NCI-H345 treated with DMSO at 0.1 percent for 48 hours (cell line): Measurements from ENCODE around the gene SLC17A8.
"Not testable (repeated sequence)": the region's sequence is repeated elsewhere in the genome, so short reads cannot be mapped to it uniquely, and the experiment has no call there.

Source experiments
- DNase-seq: peaks from one replicate; lab custom pipeline; 2025; ENCODE audit not compliant: unreplicated experiment; lab: John Stamatoyannopoulos, UW

Gene SLC17A8

GRCh38 chr12:100422646-100423045, 65.8 kb downstream of the SLC17A8 start:
- DNase-seq: no peak

DNA sequence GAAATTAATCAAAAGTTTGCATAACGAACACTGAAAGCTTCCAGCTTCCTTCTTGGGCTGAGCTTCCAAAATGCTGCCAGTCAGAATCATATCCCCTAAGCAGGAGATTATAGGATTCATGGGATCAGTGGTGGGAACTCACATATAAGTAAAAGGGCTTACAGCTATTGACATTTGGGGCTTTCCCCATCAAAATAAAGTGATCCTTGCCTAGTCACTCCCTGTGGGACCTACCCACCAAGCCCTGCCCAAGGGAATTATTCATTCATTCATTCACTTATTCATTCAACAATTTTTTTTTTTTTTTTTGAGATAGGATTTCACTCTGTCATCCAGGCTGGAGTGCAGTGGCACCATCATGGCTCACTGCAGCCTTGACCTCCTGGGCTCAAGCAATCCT, 69.3 kb downstream of the SLC17A8 start:
- no peak for DNase-seq

DNA sequence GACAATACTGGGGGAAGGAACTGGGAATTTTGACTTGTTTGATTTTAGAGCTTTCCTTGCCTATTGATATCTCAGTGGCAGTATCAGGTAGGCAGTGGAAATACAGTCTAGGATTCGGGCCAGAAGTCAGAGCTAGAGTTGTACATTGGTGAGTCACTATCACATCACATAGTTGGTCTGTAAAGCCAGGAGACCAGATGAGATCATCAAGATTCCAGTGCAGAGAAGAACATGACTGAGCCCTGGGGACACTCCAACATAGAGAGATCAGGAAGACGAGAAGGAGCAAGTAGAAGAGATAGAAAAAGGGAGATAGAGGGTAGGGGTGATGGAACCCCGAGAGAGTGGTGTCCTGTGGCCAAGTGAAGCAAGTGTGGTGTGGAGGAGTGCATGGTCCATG, 70.2 kb downstream of the SLC17A8 start:
- DNase-seq: no peak

DNA sequence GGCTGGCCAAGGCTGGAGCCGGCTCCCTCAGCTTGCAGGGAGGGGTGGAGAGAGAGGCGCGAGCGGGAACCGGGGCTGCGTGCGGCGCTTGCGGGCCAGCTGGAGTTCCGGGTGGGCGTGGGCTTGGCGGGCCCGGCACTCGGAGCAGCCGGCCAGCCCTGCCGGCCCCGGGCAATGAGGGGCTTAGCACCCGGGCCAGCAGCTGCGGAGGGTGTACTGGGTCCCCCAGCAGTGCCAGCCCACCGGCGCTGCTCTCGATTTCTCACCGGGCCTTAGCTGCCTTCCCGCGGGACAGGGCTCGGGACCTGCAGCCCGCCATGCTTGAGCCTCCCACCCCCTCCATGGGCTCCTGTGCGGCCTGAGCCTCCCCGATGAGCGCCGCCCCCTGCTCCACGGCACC, 73.4 kb downstream of the SLC17A8 start:
- not testable (repeated sequence) for DNase-seq

DNA sequence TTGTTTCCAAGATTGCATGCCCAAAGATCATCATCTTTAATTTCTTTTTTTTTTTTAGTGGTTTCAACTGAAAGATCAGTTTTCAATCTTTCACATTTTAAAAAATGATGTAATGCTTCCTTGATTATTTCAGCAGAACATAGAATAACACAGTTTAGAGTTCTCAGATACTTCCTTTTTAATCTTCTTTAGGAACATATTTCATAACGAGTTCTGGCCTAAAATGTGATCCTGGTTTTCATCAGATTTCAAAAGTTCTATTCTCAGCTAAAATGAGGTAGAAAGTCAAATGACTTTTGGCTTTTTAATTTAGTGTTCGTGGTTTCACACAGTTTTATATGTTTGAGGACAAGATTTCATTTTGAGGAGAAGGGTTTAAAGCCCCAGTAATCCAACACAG, 76.8 kb downstream of the SLC17A8 start:
- no peak for DNase-seq

DNA sequence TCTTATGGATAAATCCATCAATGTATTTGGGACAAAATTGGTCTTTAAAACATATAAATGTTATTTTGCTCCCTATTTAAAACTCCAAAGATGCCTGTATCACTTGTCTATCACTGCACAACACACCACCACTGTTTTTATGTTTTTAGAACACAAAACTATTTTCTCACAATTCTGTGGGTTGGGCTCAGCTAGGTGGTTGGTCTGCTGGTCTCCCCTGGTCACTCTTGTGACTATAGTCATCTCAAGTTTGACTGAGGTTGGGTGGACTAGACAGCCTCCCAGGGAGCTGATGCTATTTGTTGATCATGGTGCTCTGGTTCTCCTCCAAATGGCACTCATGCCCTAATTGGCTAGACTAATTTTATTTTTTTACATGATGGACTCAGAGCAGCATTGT, 77.3 kb downstream of the SLC17A8 start:
- DNase-seq: no peak

DNA sequence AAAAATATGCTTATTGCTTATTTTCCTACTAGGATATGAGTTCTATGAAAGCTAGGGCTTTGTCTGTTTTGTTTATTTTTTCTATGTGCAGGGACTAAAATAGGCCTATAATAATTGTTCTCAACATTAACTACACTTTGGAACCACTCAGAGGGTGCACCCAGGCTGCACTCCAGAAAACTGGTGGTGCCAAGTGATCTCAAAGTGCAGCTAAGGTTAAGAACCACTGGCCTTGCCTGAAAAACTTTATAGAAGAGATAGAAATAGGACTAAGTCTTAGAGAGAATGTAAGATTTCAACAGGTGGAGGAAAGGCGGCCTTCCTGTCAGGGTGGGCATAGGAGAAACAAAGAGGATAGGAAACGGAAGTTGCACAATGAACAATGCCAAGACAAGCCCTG, 79.1 kb downstream of the SLC17A8 start:
- no peak for DNase-seq

DNA sequence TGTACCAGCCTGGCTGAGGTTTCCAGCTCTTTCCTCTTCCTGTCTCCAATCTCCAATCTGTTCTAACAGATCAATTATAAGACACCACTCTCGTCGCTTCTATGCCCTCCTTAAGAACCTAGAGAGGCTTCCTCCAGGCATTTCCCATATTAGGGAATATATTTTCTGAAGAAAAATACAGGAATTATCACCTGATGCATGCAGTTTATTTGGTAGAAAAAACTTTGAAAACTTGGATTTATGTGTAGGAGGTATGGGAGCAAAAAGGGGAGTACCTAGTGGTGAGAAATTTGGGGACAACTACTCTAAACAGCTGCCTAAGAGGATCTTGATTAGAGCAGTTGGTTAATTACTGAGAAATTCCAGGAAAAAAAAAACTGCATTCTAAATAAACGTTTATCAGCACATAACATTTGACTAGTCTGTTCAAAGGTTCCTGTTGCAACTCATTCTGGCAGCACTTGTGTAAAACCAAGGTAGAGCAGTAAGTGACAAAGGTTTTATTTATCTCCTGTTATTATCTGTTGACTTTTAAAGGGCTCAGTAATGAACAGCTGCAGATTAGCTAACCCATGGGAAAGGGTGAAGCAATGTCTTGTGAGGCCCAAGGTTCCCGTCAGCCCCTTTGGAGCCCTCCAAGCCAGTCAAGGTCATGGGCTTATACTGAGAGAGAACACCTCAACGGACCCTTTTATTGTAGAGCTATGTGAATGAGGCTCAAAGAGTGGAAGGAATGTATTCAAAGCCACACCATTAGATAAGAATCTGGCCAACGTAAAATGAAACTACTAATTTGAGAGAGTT, 80.4 kb downstream of the SLC17A8 start:
- no peak for DNase-seq

- DNase-seq: no peak
Measured at GRCh38 chr12:100439797-100440196, 82.9 kb downstream of the SLC17A8 start.

DNA sequence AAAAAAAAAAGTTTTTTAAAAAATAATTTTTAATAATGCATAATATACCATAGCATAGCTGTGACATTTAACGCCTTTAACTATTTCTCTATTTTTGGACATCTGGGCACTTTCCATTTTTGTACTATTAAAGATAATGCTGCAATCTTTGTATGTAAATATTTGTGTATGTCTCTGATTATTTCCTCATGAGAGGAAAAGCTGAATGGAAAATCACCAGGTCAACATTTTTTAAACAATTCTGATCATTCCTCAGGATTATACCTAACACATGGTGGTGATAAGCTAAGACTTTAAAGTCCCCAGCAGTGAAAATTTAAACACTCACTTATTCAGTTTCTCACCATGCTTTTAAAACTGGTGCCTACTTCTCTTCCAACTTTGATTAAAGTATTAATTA, 85.5 kb downstream of the SLC17A8 start:
- DNase-seq: no peak

DNA sequence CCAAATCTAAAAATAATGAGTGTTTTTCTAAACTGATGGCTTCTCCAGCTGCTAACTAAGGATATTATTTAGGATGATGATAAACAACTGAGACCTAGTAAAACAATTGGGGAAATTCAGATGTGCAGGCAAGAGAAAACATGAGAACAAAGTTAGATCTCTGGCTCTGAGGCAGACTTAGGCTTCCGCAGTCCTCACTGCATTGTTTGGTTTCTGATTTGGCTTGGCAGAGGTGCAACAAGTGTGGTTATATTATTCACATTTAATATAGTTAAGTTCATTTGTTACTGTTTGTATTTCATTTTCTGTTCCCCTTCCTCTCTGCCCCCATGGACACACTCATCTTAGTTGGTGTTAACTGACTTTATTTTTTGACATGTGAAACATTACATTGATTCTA, 86.6 kb downstream of the SLC17A8 start:
- no peak for DNase-seq

DNA sequence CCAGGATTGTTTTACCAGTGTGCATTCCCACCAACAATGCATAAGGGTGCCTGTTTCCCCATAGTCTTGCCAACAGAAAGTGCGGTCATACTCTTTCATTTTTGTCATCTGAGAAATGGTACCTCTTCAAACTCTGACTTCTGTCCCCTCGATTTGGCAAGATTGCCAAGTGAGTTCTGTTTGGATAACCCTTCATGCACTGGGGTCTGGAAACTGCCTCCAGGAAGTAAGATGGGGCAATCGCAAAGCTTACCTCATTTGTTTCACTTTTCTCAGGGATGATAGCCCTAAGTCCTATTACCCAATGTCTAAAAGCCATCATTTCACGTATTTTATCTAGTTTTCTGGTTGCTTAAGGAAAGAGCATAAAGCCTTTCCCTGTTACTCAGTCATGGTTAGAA, 88.2 kb downstream of the SLC17A8 start:
- DNase-seq: no peak

DNA sequence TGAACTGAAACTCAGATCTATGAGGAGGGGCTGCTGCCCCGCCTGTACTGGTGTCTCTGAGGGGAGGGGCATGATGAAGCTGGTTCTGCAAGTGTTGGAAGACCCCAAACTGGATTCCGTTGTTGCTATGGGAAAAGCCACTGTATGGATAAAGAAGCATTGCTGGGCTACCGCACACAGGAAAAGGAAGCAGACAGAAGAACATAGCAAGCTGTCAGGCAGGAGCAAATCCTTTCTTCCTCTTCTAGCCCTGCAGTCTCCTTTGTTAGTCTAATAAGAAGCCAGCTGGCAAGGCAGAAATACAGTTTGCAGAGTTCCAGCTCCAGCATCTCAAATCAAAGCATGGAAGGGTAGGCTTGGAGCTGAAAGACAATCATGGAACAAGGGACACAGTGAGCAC, 90.5 kb downstream of the SLC17A8 start:
- DNase-seq: no peak

- DNase-seq: no peak
Measured at GRCh38 chr12:100448656-100449055, 91.8 kb downstream of the SLC17A8 start.

DNA sequence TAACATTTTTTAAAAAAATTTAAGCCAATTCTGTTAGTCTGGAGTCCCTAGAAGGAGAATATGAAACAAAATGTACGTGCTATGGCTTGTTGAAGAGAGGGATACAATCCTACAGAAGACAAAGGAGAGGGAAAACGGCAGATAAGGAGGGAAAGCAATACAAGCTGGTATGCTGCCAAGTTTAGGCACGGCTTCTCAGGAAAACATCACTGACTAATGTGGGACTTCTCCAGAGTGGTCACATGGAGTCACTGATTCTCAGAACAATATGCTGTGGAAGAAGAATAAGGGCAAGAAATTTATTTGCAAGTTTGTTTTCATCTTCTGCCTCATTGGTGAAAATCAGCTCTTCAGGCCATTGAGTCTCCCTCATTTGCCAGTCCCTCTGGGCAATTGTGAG, 93.9 kb downstream of the SLC17A8 start:
- peak; percentile 14 for DNase-seq

GRCh38 chr12:100453951-100454350, 97.1 kb downstream of the SLC17A8 start:
- no peak for DNase-seq

DNA sequence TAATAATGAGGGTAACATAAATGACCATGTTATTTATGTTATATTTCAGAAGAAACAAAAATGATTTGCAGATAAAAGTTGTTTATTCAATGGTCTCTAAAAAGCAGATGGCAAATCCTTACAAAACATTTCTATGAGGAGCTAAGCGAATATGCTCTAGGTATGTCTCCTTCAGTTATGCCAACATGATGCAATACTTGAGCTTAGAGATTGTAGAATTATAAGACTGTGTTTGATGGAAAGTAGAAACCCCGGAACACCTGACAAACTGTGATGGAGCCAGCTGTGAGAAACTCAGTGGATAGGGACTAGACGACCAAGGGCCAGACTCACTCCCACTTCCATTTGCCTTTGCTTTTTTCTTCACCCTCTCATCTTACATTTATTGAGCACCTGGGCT, 99.0 kb downstream of the SLC17A8 start:
- DNase-seq: no peak

DNA sequence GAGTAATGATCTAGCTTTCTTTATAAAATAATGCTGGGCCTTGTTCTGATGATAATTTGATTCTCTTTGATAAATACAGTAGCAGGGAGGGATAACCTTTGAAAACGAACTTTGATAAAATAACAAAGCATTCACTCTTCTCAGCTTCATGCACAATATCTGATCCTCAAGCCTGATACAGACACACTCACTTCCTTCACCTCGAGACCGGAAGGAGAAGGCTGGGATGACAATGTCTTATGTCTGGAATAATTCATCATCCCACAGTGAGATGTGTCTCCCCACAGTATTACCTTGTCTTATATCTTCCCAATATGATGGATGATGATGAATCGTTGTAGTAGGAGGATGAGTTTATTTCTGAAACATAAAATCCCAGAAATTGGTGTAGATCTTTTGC, 101.3 kb downstream of the SLC17A8 start:
- no peak for DNase-seq

GRCh38 chr12:100460702-100461101, 103.8 kb downstream of the SLC17A8 start:
- DNase-seq: no peak

DNA sequence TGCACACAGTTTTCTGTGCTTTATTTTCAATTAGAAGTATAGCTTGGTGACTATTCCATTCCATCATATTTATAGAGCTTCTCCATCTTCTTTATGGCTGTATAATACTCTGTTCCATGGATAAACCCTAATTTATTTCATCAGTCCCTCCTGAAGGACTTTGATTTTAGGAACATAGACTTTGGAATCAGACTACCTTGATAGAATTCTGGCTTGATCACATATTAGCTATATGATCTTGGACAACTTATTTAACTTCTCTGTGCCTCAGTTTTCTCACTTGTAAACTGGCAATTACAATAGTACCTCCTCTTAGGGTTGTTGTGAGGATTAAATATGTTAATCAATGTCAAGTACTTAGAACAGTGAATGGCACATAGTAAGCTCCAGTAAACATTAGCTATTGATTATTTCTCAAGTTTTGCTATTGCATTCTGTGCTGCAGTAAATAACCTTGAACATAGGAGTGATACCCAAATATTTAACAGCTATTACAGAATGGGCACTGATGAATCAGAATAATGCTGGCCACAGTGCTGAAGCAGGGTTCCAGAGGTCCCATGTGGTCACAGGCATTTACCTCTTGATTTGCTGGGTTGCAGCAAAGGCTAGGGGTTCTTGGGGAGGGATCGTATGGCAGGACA, 104.6 kb downstream of the SLC17A8 start:
- DNase-seq: no peak

GRCh38 chr12:100463661-100464060, 106.8 kb downstream of the SLC17A8 start:
- no peak for DNase-seq

GRCh38 chr12:100464529-100464928, 107.7 kb downstream of the SLC17A8 start:
- no peak for DNase-seq

- no peak for DNase-seq
Measured at GRCh38 chr12:100468126-100468525, 111.3 kb downstream of the SLC17A8 start.
